ENCODE results near the gene NLGN4Y.

NLGN4Y gene

GRCh38 chrY:14523491-14524271 is 648 bp upstream of the NLGN4Y start:
- DNase-seq (ENCODE audit: low spot score), result no peak
- POLR2A ChIA-PET (ENCODE audit: low non-redundant PET), result no interaction called here
- H3K27ac ChIP-seq, result no peak overlapping the region
- CTCF ChIA-PET, result no interaction called here
- no peak for TF ChIP-seq CTCF (conservative IDR thresholded peaks at IDR 0.05; ENCODE audit: low read depth)

GRCh38 chrY:14525315-14525714 is 986 bp downstream of the NLGN4Y start:
- no peak for DNase-seq (ENCODE audit: low spot score)
- CTCF ChIA-PET, result no interaction called here
- no peak overlapping the region for H3K27ac ChIP-seq
- POLR2A ChIA-PET (ENCODE audit: low non-redundant PET), result no interaction called here
- TF ChIP-seq CTCF (conservative IDR thresholded peaks at IDR 0.05; ENCODE audit: low read depth), result no peak

- ChIA-PET POLR2A (ENCODE audit: low non-redundant PET) (no interaction called here), CTCF (no interaction called here)
- no peak for TF ChIP-seq CTCF (conservative IDR thresholded peaks at IDR 0.05; ENCODE audit: low read depth)
- H3K27ac ChIP-seq, result no peak overlapping the region
- no peak for DNase-seq (ENCODE audit: low spot score)
Measured at GRCh38 chrY:14528361-14528760, 4.0 kb downstream of the NLGN4Y start.

DNA sequence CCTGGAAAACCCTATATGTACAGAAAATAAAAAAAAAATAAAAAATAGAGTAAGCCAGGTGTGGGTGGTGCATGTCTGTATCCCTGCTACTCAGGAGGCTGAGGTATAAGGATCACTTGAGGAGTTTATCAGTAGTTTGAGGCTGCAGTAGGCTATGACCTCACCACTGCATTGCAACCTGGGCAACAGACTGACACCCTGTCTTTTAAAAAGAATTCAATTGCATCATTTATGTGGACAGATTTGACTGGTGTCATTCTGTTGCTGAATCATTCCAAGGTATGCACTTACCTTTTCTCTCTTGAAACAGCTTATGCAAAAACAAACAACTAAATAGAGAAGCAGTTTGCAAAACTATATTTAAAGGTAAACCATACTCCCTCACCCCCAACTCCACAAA is 12.4 kb downstream of the NLGN4Y start:
- no peak for TF ChIP-seq CTCF (conservative IDR thresholded peaks at IDR 0.05; ENCODE audit: low read depth)
- no peak for DNase-seq (ENCODE audit: low spot score)
- ChIA-PET CTCF (no interaction called here), POLR2A (ENCODE audit: low non-redundant PET) (no interaction called here)
- no peak overlapping the region for H3K27ac ChIP-seq

DNA sequence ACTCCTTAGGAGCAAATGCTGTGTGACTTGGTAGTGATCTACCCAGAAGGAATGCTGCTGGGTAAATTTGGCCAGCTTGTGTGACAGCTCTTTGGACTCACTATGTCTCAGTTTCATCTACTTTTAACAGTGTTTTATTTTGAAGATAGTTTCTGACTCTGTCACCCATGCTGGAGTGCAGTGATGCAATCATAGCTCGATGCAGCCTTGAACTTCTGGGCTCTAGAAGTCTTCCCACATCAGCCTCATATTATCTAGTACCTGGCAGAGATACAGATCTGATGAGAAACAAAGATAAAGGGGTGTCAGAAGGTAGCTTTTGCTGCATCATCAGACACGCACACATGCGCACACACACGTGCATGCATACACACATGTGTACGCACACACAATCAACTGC is 19.2 kb downstream of the NLGN4Y start:
- no peak for TF ChIP-seq CTCF (conservative IDR thresholded peaks at IDR 0.05; ENCODE audit: low read depth)
- CTCF ChIA-PET, result no interaction called here
- POLR2A ChIA-PET (ENCODE audit: low non-redundant PET), result no interaction called here
- no peak overlapping the region for H3K27ac ChIP-seq
- no peak for DNase-seq (ENCODE audit: low spot score)

- no peak for TF ChIP-seq CTCF (conservative IDR thresholded peaks at IDR 0.05; ENCODE audit: low read depth)
- POLR2A ChIA-PET (ENCODE audit: low non-redundant PET), result no interaction called here
- H3K27ac ChIP-seq, result no peak overlapping the region
- DNase-seq (ENCODE audit: low spot score), result no peak
- CTCF ChIA-PET, result no interaction called here
Measured at GRCh38 chrY:14581294-14581693, 57.0 kb downstream of the NLGN4Y start.
